ENCODE results near the gene SERINC2. TPM values are rescaled to one million over a fixed set of nuclear protein-coding genes. Genes with fewer than 3 reads are reported as not detected.

Gene SERINC2
- total RNA-seq, 4 donors from 2014 or later: 85.6 to 343 (median 250) TPM

DNA sequence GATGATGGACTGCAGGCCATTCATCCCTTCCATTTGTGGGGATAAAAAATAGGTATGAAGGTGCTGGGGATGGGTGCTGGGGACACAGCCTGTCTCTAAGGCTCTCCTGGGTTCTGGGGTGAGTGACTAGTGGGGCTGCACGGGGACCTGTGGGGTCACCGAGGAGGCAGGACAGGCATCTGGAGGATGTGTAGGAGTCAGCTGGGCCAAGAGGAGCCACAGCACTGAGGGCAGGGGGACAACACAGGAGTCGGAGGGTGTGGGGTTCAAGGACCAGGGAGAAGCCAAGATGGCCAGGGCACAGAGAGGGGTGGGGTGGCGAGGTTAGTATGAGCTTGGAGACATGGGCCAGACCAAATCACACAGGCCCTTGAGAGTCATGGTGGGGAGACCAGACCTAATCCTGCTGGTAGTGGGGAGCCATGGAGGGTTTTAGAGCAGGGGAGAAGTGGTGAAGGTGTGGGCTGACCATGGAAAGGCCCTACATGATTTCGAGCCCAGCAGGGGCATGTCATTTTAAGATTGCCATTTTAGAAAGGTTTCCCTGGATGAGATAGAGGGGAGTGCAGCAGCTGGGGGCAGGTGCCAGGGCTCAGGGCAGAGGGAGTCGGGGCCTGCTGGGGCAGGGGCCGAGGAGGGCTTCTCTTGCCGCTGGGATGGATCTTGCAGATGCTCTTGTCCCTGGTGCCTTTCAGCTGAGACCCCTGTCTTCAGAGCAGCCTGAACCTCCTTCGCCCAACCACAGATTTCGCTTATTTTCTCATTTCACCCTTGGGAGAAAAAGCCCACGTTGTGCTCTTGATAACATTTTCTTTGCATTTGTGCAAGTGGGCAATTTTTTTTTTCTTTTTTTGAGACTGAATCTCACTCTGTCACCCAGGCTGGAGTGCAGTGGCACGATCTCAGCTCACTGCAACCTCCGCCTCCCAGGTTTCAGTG is 22.7 kb downstream of the SERINC2 start:
- TF ChIP-seq POLR2A (IDR thresholded peaks at IDR 0.05) (peak; percentile 8), EP300 (IDR thresholded peaks at IDR 0.05; ENCODE audit: low read depth) (no peak)
- in situ Hi-C loops (cut with MboI; ENCODE audit: low pct_ligation_motif_present in 1 of 4, low pct_unique_long_range_greater_than_20kb in 1 of 4, low sequenced_read_pairs in 3 of 4) (no loop called here), intact Hi-C loops (cut with DNase I; ENCODE audit: low total_unique reads) (no loop called here)
- no peak overlapping the region for H3K27ac ChIP-seq
- no peaks in the 10 kb centered on the region for H3K36me3 ChIP-seq
- no peaks in the 10 kb centered on the region for H3K27me3 ChIP-seq
- no peak overlapping the region for H3K4me3 ChIP-seq
- H3K4me1 ChIP-seq: no peaks in the 10 kb centered on the region
- DNase-seq: no peak
- no peaks in the 10 kb centered on the region for H3K9me3 ChIP-seq
- WGBS, 2 donors (ENCODE audit: low coverage in 1 of 2): 83 to 85% methylated on average over 2 to 13 of the region's 13 CpGs

GRCh38 chr1:31436596-31437432 is 23.8 kb downstream of the SERINC2 start:
- WGBS, 2 donors (ENCODE audit: low coverage in 1 of 2): 60 to 81% methylated on average over 1 to 9 of the region's 9 CpGs
- Histone ChIP-seq H3K4me3 (no peak overlapping the region), H3K9me3 (no peaks in the 10 kb centered on the region), H3K27ac (no peak overlapping the region), H3K4me1 (peaks cover 0 to 6% (median under 1%) of the 10 kb centered on the region in 4 donors), H3K27me3 (no peaks in the 10 kb centered on the region), H3K36me3 (no peaks in the 10 kb centered on the region)
- DNase-seq: no peak
- in situ Hi-C loops (cut with MboI; ENCODE audit: low pct_ligation_motif_present in 1 of 4, low pct_unique_long_range_greater_than_20kb in 1 of 4, low sequenced_read_pairs in 3 of 4): no loop called here
- no peak for TF ChIP-seq POLR2A (IDR thresholded peaks at IDR 0.05)
- TF ChIP-seq CTCF (IDR thresholded peaks at IDR 0.05): no peak
- no peak for TF ChIP-seq EP300 (IDR thresholded peaks at IDR 0.05; ENCODE audit: low read depth)
- no peak for TF ChIP-seq POLR2AphosphoS5 (IDR thresholded peaks at IDR 0.05)
- intact Hi-C loops (cut with DNase I; ENCODE audit: low total_unique reads): no loop called here

DNA sequence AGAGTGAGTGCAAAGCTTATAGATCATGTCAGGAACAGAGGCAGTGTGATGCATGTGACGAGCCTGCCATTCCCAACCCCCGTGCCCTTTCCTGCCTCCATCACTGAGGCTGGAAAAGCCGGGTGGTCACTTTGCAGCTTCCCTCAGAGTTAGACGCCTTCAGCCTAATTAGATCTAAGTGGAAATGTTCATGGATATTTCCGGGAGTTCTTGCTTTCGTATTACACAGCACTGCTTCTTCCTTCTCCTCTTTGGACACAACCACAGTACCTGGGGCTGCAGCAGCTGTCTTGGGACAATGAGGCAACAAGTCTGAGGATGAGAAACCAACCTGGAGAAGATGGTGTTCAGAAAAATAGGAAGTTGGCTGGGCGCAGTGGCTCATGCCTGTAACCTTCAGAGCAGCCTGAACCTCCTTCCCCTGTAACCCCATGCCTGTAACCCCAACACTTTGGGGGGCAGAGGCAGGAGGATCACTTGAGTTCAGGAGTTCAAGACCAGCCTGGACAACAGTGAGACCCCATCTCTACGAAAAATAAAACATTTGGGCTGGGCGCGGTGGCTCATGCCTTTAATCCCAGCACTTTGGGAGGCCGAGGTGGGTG is 24.5 kb downstream of the SERINC2 start:
- intact Hi-C loops (cut with DNase I; ENCODE audit: low total_unique reads): no loop called here
- Histone ChIP-seq H3K36me3 (no peaks in the 10 kb centered on the region), H3K27me3 (no peaks in the 10 kb centered on the region), H3K27ac (no peak overlapping the region), H3K9me3 (no peaks in the 10 kb centered on the region), H3K4me3 (no peak overlapping the region), H3K4me1 (peaks cover 0 to 8% (median 2%) of the 10 kb centered on the region in 4 donors)
- in situ Hi-C loops (cut with MboI; ENCODE audit: low pct_ligation_motif_present in 1 of 4, low pct_unique_long_range_greater_than_20kb in 1 of 4, low sequenced_read_pairs in 3 of 4): no loop called here
- 65 to 87% methylated on average over 6 to 11 of the region's 11 CpGs for WGBS, 2 donors (ENCODE audit: low coverage in 1 of 2)
- no peak for DNase-seq
- no peak for TF ChIP-seq CTCF (IDR thresholded peaks at IDR 0.05)
- TF ChIP-seq POLR2AphosphoS5 (IDR thresholded peaks at IDR 0.05): peak in 1 of 3 donors; percentile 8

DNA sequence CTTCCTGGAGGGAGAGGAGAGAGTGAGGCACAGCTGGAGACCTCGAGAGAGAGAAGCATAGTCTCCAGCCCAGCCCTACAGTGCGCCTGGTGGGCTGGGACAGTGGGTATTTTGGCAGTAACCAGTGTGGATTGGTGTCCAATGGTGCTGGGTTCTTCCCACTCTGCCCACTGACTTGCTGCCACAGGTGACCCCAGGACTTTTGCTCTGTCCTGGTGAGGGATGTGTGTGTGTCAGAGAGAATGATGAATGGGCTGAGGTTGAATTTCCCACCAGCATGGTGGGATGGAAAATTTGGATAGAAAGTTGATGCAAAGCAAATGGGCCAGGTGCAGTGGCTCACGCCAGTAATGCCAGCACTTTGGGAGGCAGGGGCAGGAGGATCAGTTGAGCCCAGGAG is 26.3 kb downstream of the SERINC2 start:
- TF ChIP-seq EP300 (IDR thresholded peaks at IDR 0.05; ENCODE audit: low read depth): no peak
- no peak for TF ChIP-seq POLR2AphosphoS5 (IDR thresholded peaks at IDR 0.05)
- TF ChIP-seq CTCF (IDR thresholded peaks at IDR 0.05): no peak
- TF ChIP-seq POLR2A (IDR thresholded peaks at IDR 0.05): no peak
- DNase-seq: no peak
- 79 to 89% methylated on average over 3 of the region's 3 CpGs for WGBS, 2 donors (ENCODE audit: low coverage in 1 of 2)
- Histone ChIP-seq H3K27ac (no peak overlapping the region), H3K4me1 (peaks cover 0 to 9% (median 2%) of the 10 kb centered on the region in 4 donors), H3K27me3 (no peaks in the 10 kb centered on the region), H3K4me3 (no peak overlapping the region), H3K36me3 (no peaks in the 10 kb centered on the region), H3K9me3 (peaks cover 0 to 3% of the 10 kb centered on the region in 2 donors)
- intact Hi-C loops (cut with DNase I; ENCODE audit: low total_unique reads): no loop called here
- in situ Hi-C loops (cut with MboI; ENCODE audit: low pct_ligation_motif_present in 1 of 4, low pct_unique_long_range_greater_than_20kb in 1 of 4, low sequenced_read_pairs in 3 of 4): no loop called here

All from transverse colon (tissue), 4 donors.